Hippocampal formation (tissue), 2 donors: ENCODE measurements around the gene NBR1.
"Not testable (repeated sequence)": the region's sequence is repeated elsewhere in the genome, so short reads cannot be mapped to it uniquely, and the experiment has no call there.

Source experiments
- DNase-seq, 2 donors: peaks; one replicate each; lab custom pipeline; 2025; lab: John Stamatoyannopoulos, UW

Gene NBR1

DNA sequence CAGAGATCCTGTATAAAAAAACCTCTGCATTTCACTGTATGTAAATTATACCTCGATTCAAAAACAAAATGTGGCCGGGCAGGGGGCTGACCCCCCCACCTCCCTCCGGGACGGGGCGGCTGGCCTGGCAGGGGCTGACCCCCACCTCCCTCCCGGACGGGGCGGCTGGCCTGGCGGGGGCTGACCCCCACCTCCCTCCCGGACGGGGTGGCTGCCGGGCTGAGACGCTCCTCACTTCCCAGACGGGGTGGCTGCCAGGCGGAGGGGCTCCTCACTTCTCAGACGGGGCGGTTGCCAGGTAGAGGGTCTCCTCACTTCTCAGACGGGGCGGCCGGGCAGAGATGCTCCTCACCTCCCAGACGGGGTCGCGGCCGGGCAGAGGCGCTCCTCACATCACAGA, 11.8 kb upstream of the NBR1 start:
- DNase-seq, result not testable (repeated sequence)

DNA sequence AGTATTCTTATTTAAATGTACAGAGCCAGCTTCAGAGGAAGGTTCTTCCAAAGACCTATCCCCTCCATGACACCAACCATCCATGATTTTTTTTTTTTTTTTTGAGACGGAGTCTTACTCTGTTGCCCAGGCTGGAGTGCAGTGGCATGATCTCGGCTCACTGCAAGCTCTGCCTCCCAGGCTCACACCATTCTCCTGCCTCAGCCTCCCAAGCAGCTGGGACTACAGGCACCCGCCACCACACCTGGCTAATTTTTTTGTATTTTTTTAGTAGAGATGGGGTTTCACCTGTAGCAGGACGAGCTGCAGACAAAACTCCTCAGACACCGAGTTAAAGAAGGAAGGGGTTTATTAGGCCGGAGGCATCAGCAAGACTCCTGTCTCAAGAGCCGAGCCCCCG, 11.1 kb upstream of the NBR1 start:
- not testable (repeated sequence) for DNase-seq

DNA sequence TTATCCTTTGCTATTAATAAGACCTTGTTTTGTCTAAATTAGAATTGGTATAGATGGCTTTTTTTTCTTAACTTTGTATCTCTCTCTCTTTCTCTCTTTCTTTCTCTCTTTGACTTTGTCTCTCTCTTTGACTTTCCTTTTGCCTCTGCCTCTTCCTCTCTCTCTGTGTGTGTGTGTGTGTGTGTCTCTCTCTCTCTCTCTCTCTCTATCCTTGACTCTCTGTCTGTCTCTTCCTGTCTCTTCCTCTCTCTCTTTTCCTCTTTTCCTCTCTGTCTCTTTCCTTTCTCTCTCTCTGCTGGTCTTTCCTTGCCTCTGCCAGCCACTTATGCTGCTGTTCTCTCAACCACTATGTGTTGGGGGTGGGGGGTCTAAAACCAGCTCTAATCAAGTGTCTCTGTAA, 5.0 kb upstream of the NBR1 start:
- DNase-seq, result not testable (repeated sequence)

DNA sequence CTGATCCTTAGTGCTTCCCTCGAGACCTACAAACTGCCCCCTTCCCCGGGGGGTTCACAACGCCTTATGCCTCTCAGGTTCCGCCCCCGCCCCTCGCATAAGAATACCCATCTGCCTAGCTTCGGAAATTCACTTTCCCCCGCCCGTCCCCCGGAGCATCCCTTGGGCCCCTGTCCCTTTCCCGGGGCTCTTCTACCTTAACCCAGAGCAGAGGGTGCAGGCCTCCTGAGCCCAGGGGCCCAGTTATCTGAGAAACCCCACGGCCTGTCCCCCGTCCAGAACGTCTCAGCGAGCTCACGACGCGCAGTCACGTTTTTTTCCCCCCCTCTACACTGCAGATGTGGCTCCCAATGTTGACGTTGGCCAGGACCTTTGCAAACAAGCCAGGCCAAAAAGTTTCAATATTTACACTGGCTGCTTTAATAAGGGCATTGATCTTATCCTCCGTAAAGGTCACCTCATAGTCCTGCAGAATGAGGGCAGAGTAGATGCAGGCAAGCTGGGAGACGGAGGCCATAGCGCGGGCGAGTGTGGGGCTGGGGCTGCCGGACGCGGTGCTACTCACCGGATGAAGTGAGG, 1.4 kb upstream of the NBR1 start:
- DNase-seq, result no peak

DNA sequence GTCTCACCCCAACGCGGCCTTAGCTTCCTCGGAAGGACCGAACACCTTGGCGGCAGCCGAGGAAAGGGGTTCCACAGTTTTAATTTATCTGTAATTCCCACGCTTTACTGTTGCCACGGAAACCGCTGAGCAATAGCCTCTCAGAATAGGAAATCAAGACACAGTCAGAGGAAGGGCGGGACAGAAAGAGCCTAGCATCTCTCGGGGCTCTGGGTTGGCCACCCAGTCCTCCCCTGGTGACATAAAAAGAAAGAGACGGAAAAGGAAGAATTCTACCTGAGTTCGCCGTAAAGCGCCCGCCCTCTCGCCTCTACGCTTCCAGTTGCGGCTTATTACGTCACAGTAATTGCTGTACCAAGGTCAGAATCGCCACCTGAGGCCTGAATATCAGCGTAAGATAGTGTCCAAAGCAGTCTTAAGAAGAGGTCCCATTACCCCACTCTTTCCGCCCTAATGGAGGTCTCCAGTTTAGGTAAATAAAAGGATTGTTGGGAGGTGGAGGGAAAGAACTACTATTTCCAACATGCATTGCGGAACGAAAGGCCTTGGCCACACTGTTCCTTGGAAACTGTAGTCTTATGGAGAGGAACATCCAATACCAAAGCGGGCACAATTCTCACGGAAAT, 761 bp upstream of the NBR1 start:
- peak; percentile 74 to 94 for DNase-seq

DNA sequence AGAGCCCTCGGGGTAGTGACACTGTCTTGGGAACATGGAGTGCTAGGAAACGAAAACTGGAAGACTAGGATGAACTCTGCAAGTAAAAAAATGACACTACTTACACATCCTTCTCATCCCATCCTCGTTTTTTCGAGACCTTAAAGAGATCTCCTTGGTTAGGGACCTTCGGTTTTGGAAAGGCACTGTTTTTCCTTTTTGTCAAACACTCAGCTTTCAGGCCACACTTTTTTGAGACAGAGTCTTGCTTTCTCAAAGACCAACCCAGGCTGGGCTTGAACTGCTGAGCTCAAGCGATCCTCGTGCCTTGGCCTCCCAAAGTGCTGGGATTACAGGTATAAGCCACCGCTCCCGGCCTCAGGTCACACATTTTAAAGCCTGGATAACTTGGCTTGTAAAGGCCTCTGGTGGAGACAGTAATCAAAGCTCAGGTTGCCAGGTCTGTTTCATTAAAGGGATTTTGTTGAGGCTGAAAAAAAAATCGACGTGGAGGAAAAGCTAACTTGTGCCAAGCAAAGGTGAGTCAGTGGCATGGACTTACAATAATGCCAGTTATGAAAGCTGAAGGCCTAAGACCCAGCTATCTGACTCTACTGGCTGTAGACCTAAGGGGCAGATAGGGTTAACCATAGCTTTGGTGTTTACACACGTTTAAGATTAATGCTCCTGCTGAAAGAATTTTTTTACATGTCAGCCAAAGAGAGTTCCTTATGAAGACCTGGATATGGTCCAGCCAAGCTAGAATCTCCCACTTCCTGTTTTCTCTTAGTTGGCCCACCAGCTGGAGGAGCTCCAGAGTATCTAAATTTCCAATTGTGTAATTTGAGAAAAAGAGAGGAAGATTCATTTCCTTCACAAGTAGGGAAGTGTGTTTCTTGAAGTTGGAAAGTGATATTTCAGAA, 823 bp downstream of the NBR1 start:
- peak; percentile 4 to 30 for DNase-seq

DNA sequence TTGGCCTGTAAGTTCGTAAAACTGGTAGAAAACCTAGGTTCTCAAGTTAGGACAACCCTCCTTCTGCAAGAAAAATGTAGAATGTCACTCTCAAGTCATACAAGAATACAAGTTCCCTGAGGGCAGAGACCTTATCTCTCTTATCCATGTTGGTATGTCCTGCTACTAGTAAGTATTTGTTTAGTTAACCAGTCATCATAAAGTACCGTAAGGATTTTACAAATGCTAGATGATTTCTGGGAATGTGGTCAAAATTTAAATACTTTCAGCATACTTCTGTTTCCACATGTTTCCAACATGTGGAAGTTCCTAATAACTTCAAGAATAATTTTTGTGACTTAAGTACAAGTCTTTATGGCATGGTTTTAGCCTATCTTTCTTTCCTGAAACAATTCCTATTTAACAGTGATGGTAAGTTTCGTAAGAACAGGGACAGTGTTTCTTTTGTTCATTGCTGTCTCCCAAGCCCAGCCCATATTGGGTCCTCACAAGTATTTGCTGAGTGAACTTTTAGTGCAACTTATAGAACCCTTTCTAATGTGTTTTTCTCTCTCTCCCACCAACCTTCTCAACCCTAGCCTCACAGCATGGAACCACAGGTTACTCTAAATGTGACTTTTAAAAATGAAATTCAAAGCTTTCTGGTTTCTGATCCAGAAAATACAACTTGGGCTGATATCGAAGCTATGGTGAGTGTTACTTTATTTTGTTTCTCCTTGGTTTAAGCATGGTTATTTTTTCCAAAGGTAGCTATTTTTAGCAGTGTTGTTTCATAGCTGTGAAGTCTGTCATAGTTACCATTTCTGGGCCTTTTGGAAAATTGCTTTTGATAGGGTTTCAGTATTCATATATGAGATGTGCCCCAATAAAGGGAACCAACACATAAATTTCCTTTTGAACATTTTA, 4.5 kb downstream of the NBR1 start:
- no peak for DNase-seq

DNA sequence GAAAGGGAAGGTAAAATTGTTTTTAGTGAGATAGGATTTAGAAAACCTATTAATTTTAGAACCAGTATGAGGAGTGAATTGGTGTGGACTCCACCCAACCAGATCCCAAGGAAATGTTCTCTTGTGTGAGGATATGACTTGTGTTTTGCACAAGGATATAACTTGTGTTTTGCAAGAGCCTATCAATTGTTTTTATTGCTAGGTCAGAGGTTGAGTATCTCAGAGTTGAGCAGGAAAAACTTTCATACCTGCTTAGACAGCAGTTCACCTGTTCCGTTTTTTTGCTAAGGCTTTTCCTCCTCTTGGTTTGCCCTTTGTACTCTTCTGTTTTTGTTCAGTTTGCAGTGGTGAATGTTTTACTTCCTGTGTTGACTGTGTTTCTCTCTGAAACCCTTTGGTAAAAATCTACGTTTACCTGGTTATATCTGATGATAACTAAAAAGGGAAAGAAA, 5.1 kb downstream of the NBR1 start:
- no peak for DNase-seq

DNA sequence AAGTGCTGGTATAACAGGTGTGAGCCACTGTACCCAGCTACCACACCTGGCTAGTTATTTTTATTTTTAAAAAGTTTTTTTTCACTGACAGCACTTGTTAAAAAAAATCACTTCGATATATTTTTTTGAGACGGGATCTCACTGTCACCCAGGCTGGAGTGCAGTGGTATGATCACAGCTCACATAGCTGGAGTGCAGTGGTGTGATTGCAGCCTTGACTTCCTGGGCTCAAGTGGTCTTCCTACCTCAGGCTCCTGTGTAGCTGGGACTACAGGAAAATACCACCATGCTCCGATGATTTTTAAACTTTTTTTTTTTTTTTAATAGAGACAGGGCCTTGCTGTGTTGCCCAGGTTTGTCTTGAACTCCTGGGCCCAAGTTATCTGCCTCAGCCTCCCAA, 12.9 kb downstream of the NBR1 start:
- no peak for DNase-seq

DNA sequence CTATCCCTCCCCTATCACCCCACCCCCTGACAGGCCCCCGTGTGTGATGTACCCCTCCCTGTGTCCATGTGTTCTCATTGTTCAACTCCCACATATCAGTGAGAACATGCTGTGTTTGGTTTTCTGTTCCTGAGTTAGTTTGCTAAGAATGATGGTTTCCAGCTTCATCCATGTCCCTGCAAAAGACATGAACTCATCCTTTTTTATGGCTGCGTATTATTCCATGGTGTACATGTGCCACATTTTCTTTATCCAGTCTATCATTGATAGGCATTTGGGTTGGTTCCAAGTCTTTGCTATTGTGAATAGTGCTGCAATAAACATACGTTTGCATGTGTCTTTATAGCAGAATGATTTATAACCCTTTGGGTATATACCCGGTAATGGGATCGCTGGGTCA, 15.6 kb downstream of the NBR1 start:
- DNase-seq, result not testable (repeated sequence)

DNA sequence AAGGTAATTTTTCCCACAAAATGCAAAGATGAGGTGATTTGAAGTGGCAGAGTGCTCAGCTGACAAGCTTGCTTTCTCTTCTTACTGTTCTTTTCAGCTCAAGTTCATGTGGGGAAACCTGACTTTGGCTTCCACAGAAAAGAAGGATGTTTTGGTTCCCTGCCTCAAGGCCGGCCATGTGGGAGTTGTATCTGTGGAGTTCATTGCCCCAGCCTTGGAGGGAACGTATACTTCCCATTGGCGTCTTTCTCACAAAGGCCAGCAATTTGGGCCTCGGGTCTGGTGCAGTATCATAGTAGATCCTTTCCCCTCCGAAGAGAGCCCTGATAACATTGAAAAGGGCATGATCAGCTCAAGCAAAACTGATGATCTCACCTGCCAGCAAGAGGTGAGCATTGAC, 22.2 kb downstream of the NBR1 start:
- no peak for DNase-seq

DNA sequence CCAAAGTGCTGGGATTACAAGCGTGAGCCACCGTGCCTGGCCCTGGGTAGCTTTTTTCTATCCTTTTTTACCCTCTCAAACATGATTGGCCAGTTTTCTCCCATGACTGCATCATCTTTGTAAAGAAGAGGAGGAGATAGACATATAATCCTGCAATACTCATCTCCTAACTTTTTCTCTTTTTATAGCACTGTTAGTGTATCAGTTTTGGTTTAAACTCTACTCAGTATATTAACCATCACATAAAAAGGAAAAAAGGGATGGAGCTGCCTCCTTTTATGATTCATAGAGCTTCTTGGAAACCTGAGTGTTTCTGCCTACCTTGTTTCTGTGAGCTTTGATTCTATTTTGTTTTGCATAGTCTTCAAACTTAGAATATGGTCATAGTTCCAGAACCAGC, 28.6 kb downstream of the NBR1 start:
- DNase-seq, result no peak

DNA sequence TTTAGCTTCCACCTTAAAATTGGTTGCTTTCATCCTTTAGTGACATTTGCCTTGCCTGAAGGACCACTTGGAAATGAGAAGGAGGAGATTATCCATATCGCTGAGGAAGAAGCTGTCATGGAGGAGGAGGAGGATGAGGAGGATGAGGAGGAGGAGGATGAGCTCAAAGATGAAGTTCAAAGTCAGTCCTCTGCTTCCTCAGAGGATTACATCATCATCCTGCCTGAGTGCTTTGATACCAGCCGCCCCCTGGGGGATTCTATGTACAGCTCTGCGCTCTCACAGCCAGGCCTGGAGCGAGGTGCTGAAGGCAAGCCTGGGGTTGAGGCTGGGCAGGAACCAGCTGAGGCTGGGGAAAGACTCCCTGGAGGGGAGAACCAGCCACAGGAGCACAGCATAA, 29.1 kb downstream of the NBR1 start:
- no peak for DNase-seq

DNA sequence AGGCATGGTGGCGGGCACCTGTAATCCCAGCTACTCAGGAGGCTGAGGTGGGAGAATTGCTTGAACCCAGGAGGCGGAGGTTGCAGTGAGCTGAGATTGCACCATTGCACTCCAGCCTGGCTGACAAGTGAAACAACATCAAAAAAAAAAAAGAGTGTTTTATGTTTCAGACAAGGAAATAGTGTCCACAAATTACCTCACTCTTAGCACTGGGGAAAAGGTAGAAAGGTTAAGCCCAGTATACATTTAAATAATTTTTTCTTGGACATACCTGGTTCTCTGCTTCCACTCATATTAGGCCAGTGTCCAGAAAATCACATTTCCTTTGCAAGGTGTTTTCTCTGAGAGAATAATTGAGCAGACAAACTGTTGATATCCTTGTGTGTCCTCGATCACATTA, 32.0 kb downstream of the NBR1 start:
- not testable (repeated sequence) for DNase-seq

DNA sequence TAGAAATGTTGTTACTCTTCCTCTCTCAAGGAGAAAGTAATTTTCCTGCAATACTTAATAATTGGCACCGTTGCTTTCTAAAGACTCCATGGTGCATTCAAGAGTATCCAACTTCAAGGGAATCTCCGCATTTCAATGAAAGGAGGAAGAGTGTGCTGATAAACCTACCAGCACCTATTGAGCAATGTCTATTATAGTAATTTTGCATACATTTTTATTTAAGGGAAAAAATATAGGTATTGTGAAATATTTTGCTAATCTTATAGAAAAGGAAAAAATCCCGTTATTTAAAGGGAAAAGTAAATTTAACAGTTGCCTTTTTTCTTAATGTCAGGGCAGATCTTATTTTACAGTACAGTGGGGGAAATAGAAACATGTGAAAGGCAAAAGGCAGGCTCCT, 39.6 kb downstream of the NBR1 start:
- no peak for DNase-seq

DNA sequence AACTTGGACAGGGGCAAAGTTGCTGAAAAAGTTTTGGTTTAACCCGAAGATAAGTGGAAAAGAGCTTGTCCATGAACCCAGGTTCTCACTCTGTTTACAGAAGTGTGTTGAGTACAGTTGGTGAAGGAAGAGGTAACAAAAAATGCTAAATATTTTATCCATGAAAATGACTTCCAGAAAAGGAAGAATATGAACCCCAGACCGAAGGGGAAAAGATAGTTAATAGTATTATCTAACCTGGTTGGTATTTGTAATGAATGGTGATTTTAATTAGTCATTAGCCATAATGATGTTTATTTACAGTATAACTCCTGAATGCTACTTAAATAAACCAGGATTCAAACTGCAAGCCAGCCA, 40.1 kb downstream of the NBR1 start:
- no peak for DNase-seq

DNA sequence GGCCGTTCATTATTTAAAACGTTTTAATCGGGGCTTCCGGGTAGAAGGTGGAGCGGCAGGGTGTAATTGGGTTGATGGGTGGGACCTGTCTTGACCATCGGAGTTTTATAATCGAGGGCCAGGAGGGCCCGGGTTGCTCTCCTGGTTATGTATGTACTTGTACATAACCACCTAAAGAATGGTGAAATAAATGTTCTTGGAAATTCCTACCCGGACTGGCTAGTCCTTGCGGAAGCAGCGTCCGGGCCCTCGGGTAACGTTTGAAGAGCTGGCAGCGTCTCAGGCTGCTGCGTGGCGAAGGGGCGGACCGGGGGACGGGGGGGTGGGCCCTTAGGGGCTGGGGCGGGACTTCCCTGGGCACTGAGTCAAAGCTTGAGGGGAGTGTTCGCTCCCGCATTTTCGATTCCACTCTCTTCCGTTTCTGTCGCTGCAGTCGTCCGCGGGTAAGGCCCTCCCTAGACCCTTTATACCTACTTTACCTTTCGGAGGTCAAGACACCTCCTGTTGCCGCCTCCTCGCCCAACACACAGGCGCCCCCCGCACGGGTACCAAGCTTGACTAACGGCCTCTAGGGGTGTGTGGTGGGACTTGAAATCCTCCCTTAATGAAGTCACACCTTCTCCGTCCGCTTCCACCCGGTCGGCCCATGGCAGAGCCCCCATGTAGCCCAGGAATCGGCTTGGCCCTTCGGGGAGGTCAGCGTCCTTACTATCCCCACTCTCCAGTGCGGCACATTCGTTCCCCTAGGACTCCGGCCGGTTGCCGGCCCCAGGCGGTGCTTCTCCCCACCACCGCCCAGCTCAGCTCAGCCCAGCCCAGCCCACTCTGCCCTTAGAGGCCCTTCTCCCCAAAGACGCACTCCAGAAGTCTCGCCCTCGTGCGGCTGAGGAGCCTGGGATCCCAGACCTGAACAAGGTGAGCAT, 40.7 kb downstream of the NBR1 start, which contains the start of gene TMEM106A:
Gene TMEM106A (plus strand): TSS at position 396 of the 923 bp plus-strand sequence. CDS start 1,167 bp downstream, outside the sequence.
- peak; percentile 7 to 19 for DNase-seq

DNA sequence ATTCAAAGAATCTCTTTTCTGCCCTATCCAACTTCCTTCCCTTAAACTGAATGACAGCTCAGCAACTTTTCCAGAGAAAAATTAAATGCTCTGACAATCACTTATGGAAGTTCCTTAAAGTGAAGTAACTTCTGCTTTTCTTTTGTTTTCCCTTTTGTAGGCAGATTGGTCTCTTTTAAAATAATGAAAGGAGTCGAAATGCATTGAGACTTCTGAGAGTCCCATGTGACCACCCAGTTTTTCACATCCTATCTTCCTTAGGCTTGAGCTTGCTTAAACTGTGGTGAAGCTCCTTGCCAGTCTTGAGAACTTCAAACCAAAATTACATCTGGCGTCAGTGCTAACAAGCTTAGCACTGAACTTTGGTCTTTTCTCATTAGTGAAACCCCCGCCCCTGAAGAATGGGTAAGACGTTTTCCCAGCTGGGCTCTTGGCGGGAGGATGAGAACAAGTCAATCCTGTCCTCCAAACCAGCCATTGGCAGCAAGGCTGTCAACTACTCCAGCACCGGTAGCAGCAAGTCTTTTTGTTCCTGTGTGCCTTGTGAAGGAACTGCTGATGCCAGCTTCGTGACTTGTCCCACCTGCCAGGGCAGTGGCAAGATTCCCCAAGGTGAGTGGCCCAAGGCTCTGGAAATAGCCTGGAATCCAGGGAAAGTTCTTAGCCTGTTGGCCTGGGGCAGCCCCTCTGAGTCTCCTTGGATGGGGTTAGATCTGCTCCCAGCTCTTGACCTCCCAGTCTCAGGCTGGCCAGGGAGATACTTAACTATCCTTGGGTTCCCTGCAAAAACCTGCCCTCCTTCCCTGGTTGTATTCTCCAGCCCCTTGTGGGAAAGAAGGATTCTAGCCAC, 41.9 kb downstream of the NBR1 start:
- DNase-seq, result no peak

DNA sequence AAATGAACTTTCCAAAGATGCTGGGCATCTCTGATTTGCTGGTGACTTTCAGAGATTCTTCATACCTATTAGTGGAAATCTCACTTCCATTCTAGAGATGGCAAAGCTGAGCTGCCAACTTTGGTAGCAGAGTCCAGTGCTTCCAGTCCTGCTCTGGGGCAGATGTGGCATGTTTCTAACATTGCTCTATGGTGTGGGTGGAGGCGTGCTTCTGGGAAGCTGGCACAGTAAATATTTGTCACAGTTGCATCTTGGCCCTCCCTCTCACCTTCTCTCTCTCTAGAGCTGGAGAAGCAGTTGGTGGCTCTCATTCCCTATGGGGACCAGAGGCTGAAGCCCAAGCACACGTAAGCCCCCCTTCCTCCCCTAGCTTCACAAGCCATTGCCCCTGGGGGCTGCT, 42.5 kb downstream of the NBR1 start:
- no peak for DNase-seq

DNA sequence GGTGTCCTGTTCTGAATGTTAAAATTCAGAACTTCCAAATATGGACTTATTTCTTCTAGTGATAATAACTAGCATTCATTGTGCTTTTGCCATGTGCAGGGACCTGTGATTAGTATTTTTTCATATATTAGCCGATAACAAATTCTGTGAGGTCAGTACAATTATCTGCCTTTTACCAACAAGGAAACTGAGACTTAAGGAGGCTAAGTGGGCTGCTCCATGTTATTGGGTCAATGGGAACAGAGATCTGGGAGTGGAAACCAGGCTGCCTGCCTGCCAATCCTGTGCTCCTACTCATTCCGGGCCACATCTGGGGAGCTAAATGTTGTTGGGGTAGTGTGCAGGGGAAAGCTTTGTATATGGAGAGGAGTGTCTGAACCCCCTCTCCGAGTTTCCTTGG, 44.3 kb downstream of the NBR1 start:
- DNase-seq, result no peak
